ENCODE measurements around the gene ETHE1. TPM values are rescaled to one million over a fixed set of nuclear protein-coding genes. Genes with fewer than 3 reads are reported as not detected.

ETHE1 gene
- total RNA-seq, 6 donors from 2014 or later = 27.4 to 69.2 (median 41.4) TPM

DNA sequence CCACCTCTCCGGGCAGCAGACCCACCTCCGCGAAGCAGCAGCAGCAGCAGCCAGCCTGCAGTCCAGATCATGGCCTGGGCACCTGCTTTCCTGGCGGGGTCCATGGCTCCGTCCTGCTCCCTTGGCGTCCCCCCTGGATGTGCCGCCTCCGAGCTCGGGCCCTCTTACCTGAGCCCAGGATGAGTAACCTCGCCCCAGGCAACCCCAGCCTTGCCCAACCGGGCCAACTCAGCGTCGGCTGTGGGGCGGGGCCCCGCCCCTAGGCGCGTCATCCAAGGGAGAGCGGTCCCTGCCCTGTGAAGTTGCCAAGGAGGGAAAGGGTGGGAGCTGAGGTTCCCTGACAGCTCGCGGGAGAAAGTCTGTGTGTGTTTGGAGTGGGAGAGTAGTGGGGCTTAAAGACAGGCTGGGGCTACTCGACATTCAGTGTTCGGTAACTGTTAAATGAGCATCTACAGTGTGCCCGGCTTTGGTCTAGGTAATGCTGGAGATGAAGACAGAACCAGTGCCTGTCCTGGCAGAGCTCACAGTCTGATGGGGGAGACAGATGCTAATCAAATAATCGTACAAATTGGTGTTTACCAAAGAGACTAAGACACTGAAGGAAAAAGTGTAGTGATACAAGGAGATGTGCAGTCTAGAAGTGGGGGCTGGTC lies 61.4 kb downstream of the ETHE1 start, which contains the start of gene LYPD3:
LYPD3 (minus strand) TSS at position 141 of the 653 bp plus-strand sequence; CDS start at position 104, 37 bp downstream.
- Histone ChIP-seq H3K27ac (peak within 1 kb of the TSS; percentile 74 to 90 (median 80)), H3K36me3 (no peaks in the 10 kb centered on the region), H3K9me3 (no peaks in the 10 kb centered on the region), H3K4me3 (peak within 1 kb of the TSS in 3 of 4 donors; percentile 63 to 80 (median 76)), H3K27me3 (no peaks in the 10 kb centered on the region), H3K4me1 (peaks cover 8 to 26% (median 20%) of the 10 kb centered on the region in 4 donors)
- WGBS, 2 donors = 38 to 59% methylated on average over 7 to 24 of the region's 24 CpGs
- DNase-seq = peak; percentile 24 to 89
- TF ChIP-seq POLR2A (IDR thresholded peaks at IDR 0.05) = no peak
- TF ChIP-seq EP300 (IDR thresholded peaks at IDR 0.05) = no peak
- TF ChIP-seq, protein P1, sequence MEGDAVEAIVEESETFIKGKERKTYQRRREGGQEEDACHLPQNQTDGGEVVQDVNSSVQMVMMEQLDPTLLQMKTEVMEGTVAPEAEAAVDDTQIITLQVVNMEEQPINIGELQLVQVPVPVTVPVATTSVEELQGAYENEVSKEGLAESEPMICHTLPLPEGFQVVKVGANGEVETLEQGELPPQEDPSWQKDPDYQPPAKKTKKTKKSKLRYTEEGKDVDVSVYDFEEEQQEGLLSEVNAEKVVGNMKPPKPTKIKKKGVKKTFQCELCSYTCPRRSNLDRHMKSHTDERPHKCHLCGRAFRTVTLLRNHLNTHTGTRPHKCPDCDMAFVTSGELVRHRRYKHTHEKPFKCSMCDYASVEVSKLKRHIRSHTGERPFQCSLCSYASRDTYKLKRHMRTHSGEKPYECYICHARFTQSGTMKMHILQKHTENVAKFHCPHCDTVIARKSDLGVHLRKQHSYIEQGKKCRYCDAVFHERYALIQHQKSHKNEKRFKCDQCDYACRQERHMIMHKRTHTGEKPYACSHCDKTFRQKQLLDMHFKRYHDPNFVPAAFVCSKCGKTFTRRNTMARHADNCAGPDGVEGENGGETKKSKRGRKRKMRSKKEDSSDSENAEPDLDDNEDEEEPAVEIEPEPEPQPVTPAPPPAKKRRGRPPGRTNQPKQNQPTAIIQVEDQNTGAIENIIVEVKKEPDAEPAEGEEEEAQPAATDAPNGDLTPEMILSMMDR (IDR thresholded peaks at IDR 0.05) = no peak
- no peak for TF ChIP-seq POLR2AphosphoS5 (IDR thresholded peaks at IDR 0.05)
- ATAC-seq (ENCODE audit: low FRiP score in 2 of 2) = no peak

DNA sequence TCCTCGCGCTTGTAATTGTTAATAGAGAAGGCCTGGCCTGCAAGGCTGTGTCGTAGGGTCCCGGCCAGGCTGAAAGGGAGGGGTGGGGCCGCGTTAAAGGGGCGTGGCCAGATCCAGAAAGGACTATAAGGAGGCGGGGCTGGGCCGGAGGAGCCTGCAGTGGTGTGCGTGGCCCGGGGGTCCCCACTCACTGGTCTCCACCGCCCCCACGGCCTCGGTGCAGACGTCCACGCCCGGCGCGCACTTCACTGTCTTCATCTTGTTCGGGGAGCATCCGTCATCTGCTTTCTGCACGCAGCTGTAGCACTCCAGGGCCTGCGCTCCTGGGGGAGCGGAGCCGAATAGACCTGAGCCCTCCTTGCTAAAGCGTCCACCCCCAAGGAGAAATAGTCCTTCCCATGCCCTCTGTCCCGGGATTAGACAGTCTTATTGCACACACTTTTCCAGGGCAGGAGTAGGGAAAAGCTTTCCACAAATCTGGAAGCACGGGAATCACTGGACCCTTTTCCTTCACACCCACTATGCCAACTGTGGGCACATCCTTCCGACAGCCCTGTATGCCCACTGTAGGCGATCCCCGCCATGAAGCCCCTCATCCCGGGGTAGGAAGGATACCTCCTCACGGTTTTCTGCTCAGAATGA lies 62.7 kb downstream of the ETHE1 start:
- Histone ChIP-seq H3K9me3 (no peaks in the 10 kb centered on the region), H3K27me3 (no peaks in the 10 kb centered on the region), H3K4me1 (peaks cover 8 to 26% (median 18%) of the 10 kb centered on the region in 4 donors), H3K4me3 (peak overlapping the region; percentile 63 to 80 (median 70)), H3K36me3 (no peaks in the 10 kb centered on the region), H3K27ac (peak overlapping the region; percentile 74 to 90 (median 80))
- peak; percentile 79 to 88 for DNase-seq
- TF ChIP-seq, protein P1 (IDR thresholded peaks at IDR 0.05) = no peak
- TF ChIP-seq POLR2AphosphoS5 (IDR thresholded peaks at IDR 0.05) (no peak), POLR2A (IDR thresholded peaks at IDR 0.05) (no peak), EP300 (IDR thresholded peaks at IDR 0.05) (no peak)
- WGBS, 2 donors = 10 to 19% methylated on average over 17 to 33 of the region's 33 CpGs
- peak; percentile 77 to 80 for ATAC-seq (ENCODE audit: low FRiP score in 2 of 2)

- Histone ChIP-seq H3K4me1 (peaks cover 5 to 26% (median 16%) of the 10 kb centered on the region in 4 donors), H3K9me3 (no peaks in the 10 kb centered on the region), H3K4me3 (peak overlapping the region; percentile 63 to 80 (median 70)), H3K27me3 (no peaks in the 10 kb centered on the region), H3K27ac (peak overlapping the region; percentile 74 to 90 (median 80)), H3K36me3 (no peaks in the 10 kb centered on the region)
- peak in 2 of 4 donors; percentile 10 to 59 for TF ChIP-seq POLR2A (IDR thresholded peaks at IDR 0.05)
- TF ChIP-seq POLR2AphosphoS5 (IDR thresholded peaks at IDR 0.05) = peak in 1 of 2 donors; percentile 70
- TF ChIP-seq, protein P1 (IDR thresholded peaks at IDR 0.05) = no peak
- ATAC-seq (ENCODE audit: low FRiP score in 2 of 2) (peak; percentile 96), DNase-seq (peak; percentile 99)
- WGBS, 2 donors = 0 to 1% methylated on average over 41 to 43 of the region's 57 CpGs
Observed at GRCh38 chr19:43463381-43464133, 63.4 kb downstream of the ETHE1 start.

GRCh38 chr19:43462785-43463380 lies 64.1 kb downstream of the ETHE1 start:
- no peak for ATAC-seq (ENCODE audit: low FRiP score in 2 of 2)
- Histone ChIP-seq H3K27me3 (no peaks in the 10 kb centered on the region), H3K36me3 (no peaks in the 10 kb centered on the region), H3K4me3 (peak overlapping the region in 3 of 4 donors; percentile 63 to 80 (median 76)), H3K27ac (peak overlapping the region; percentile 74 to 90 (median 80)), H3K4me1 (peaks cover 5 to 26% (median 16%) of the 10 kb centered on the region in 4 donors), H3K9me3 (no peaks in the 10 kb centered on the region)
- 11 to 53% methylated on average over 3 to 31 of the region's 33 CpGs for WGBS, 2 donors
- no peak for TF ChIP-seq POLR2A (IDR thresholded peaks at IDR 0.05)
- TF ChIP-seq EP300 (IDR thresholded peaks at IDR 0.05) = no peak
- no peak for TF ChIP-seq POLR2AphosphoS5 (IDR thresholded peaks at IDR 0.05)
- TF ChIP-seq, protein P1 (IDR thresholded peaks at IDR 0.05) = no peak
- DNase-seq = no peak
